NT2/D1 (cell line): ENCODE data around the gene P2RY13.

Source experiments
- DNase-seq: peaks from one replicate; pipeline ENCODE4 v3.0.0-alpha.2; 2011; ENCODE audit warnings: low read depth, low spot score
- H3K27me3 ChIP-seq: 2 replicates; pipeline ENCODE4 v1.6.0; 2011; ENCODE audit warnings: mild to moderate bottlenecking; ENCODE audit not compliant: insufficient read length, insufficient read depth
- H3K36me3 ChIP-seq: 2 replicates; pipeline ENCODE4 v1.6.1; 2011; ENCODE audit warnings: mild to moderate bottlenecking, low read length, mixed read lengths; ENCODE audit not compliant: insufficient read depth, insufficient read length
- H3K4me1 ChIP-seq: 2 replicates; pipeline ENCODE4 v1.5.1; 2011; ENCODE audit not compliant: insufficient read depth, insufficient read length
- H3K4me3 ChIP-seq: 2 replicates; pipeline ENCODE4 v1.5.1; 2011; ENCODE audit warnings: low read depth; ENCODE audit not compliant: insufficient read length
- H3K9ac ChIP-seq: 2 replicates; pipeline ENCODE4 v1.6.0; 2011; ENCODE audit warnings: low read depth; ENCODE audit not compliant: insufficient read length
- H3K9me3 ChIP-seq: 2 replicates; pipeline ENCODE4 v1.5.1; 2011; ENCODE audit warnings: mild to moderate bottlenecking, low read length; ENCODE audit not compliant: insufficient read depth
- SUZ12 ChIP-seq: IDR thresholded peaks from 2 replicates; pipeline ENCODE4 v1.6.1; 2011; ENCODE audit not compliant: insufficient read length, insufficient read depth; ENCODE audit errors: extremely low read depth
- YY1 ChIP-seq: IDR thresholded peaks from 2 replicates; pipeline ENCODE4 v1.6.1; 2011; ENCODE audit not compliant: insufficient read length, insufficient read depth
- ZNF274 ChIP-seq: IDR thresholded peaks from 2 replicates; pipeline ENCODE4 v1.6.1; 2011; ENCODE audit warnings: mild to moderate bottlenecking, low read depth, low read length

P2RY13 gene

GRCh38 chr3:151314593-151314992, 14.8 kb downstream of the P2RY13 start:
- no peaks in the 10 kb centered on the region for H3K27me3 ChIP-seq
- H3K4me3 ChIP-seq: no peak overlapping the region
- H3K4me1 ChIP-seq: no peaks in the 10 kb centered on the region
- no peaks in the 10 kb centered on the region for H3K9me3 ChIP-seq
- DNase-seq: no peak
- TF ChIP-seq YY1 (no peak), SUZ12 (no peak), ZNF274 (no peak)
- no peaks in the 10 kb centered on the region for H3K36me3 ChIP-seq
- H3K9ac ChIP-seq: no peak overlapping the region

GRCh38 chr3:151314137-151314536, 15.2 kb downstream of the P2RY13 start:
- Histone ChIP-seq H3K27me3 (no peaks in the 10 kb centered on the region), H3K4me3 (no peak overlapping the region), H3K9ac (no peak overlapping the region), H3K9me3 (no peaks in the 10 kb centered on the region), H3K4me1 (no peaks in the 10 kb centered on the region), H3K36me3 (no peaks in the 10 kb centered on the region)
- TF ChIP-seq ZNF274 (no peak), SUZ12 (no peak), YY1 (no peak)
- no peak for DNase-seq

- no peak for DNase-seq
- Histone ChIP-seq H3K9ac (no peak overlapping the region), H3K36me3 (no peaks in the 10 kb centered on the region), H3K4me1 (no peaks in the 10 kb centered on the region), H3K4me3 (no peak overlapping the region), H3K27me3 (no peaks in the 10 kb centered on the region), H3K9me3 (no peaks in the 10 kb centered on the region)
- TF ChIP-seq YY1 (no peak), SUZ12 (no peak), ZNF274 (no peak)
Measured at GRCh38 chr3:151312972-151313371, 16.4 kb downstream of the P2RY13 start.

- TF ChIP-seq ZNF274 (no peak), YY1 (no peak), SUZ12 (no peak)
- no peak overlapping the region for H3K9ac ChIP-seq
- no peaks in the 10 kb centered on the region for H3K9me3 ChIP-seq
- DNase-seq: no peak
- no peaks in the 10 kb centered on the region for H3K36me3 ChIP-seq
- no peak overlapping the region for H3K4me3 ChIP-seq
- H3K4me1 ChIP-seq: peaks cover 7% of the 10 kb centered on the region
- peaks cover 7% of the 10 kb centered on the region for H3K27me3 ChIP-seq
Measured at GRCh38 chr3:151309566-151309965, 19.8 kb downstream of the P2RY13 start.

GRCh38 chr3:151307583-151308488, 21.5 kb downstream of the P2RY13 start:
- Histone ChIP-seq H3K27me3 (peaks cover 7% of the 10 kb centered on the region), H3K9ac (no peak overlapping the region), H3K9me3 (no peaks in the 10 kb centered on the region), H3K36me3 (no peaks in the 10 kb centered on the region), H3K4me3 (no peak overlapping the region), H3K4me1 (peaks cover 9% of the 10 kb centered on the region)
- TF ChIP-seq SUZ12: no peak
- no peak for TF ChIP-seq ZNF274
- no peak for TF ChIP-seq YY1
- DNase-seq: no peak

- H3K36me3 ChIP-seq: no peaks in the 10 kb centered on the region
- H3K4me3 ChIP-seq: no peak overlapping the region
- no peaks in the 10 kb centered on the region for H3K9me3 ChIP-seq
- TF ChIP-seq ZNF274: no peak
- no peak overlapping the region for H3K9ac ChIP-seq
- peaks cover 7% of the 10 kb centered on the region for H3K27me3 ChIP-seq
- no peak for DNase-seq
- peaks cover 9% of the 10 kb centered on the region for H3K4me1 ChIP-seq
Measured at GRCh38 chr3:151307131-151307530, 22.2 kb downstream of the P2RY13 start.

GRCh38 chr3:151306168-151306810, 23.1 kb downstream of the P2RY13 start:
- TF ChIP-seq ZNF274 (no peak), SUZ12 (no peak), YY1 (no peak)
- Histone ChIP-seq H3K27me3 (peaks cover 7% of the 10 kb centered on the region), H3K9ac (no peak overlapping the region), H3K36me3 (no peaks in the 10 kb centered on the region), H3K4me1 (peaks cover 9% of the 10 kb centered on the region), H3K4me3 (no peak overlapping the region), H3K9me3 (no peaks in the 10 kb centered on the region)
- DNase-seq: no peak
